ENCODE measurements around the gene DNAAF2.

Gene DNAAF2

GRCh38 chr14:49583629-49584028 lies 51.4 kb downstream of the DNAAF2 start:
- no peak for DNase-seq

GRCh38 chr14:49582113-49582977 lies 52.7 kb downstream of the DNAAF2 start:
- DNase-seq, result no peak

GRCh38 chr14:49581209-49582112 lies 53.6 kb downstream of the DNAAF2 start:
- no peak for DNase-seq

GRCh38 chr14:49579841-49580240 lies 55.2 kb downstream of the DNAAF2 start:
- DNase-seq, result no peak

- no peak for DNase-seq
Measured at GRCh38 chr14:49578141-49578540, 56.9 kb downstream of the DNAAF2 start.

All from NCI-H1092 (cell line).